HG02798 (cell line): ENCODE measurements around the gene RPA1.

Source experiments
- ATAC-seq: cut with Tn5 transposase; IDR thresholded peaks from one replicate; pipeline ENCODE4 v1.9.1; 2021; ENCODE audit warnings: mild to moderate bottlenecking; ENCODE audit not compliant: unreplicated experiment, poor library complexity

RPA1 gene

DNA sequence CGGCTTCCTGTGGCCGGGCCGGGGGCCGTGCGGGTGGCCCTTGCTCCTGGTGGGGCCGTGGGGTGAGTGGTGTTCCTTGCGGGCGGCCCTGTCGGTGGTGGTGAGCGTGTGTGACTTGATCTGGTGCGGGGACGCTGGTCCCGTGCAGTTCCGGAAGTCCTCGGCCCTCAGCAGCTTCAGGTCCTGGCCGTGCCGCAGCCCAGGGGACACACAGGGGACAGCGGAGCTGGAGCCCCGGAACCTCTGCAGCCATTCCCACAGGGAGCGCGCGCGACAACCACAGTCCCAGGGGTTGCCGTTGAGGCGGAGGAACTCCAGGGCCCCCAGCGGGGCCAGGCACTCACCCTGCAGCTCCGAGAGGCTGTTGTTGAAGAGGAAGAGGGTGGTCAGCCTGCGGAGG is 107.0 kb downstream of the RPA1 start:
- no peak for ATAC-seq

DNA sequence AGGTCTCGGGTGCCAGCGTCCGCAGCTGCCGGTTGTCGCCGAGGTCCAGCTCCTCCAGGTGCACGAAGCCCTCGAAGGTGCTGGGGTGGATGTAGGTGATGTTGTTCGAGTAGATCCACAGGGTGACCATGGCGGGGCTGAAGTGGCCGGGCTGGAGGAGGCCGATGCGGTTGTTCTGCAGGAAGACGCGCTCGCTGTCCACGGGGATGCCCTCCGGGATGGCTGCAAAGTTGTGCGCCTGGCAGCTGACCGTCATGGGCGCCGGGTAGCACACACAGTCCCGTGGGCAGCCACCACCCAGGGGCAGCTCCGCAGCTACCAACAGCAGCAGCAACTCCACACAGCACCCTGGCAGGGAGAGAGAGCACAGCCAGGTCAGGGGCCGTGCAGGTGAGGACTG is 107.7 kb downstream of the RPA1 start:
- ATAC-seq, result no peak

DNA sequence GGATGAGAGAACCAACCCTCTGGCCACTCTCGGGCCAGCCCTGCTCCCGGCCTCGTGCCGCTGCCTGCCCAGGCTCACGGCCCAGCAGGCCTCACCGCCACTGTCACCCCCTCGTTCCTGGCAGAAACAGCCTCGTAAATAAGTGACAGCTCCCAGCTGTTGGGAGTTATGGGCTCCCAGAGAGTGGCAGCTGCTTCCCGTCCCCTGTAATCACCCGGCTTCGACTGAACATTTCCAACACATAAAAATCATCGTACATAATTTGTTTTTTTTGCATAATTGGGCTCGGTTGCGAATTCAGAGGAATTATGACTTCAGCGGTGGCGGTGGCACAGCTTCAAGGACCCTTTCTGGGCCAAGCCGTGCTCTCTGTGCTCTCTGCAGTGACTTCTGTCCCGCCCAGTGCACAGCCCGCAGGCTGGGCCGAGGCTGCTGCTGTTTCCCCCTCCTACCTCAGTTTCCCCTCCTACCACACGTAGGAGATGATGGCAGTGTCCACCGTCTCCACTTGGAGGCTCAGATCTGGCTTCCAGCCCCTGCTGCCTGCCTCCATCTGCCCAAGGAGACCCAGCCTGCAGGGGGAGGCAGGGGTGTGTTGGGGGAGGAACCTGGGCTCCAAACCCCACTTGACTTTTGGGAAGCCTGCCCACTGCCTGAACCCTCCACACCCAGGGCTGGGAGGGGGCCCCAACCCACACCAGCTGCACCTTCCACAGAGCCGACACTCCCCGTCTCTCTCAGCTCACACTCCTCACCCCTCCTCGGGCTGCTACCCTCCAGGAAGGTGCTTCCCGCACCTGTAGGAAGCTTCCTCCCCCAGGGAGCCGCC is 110.4 kb downstream of the RPA1 start:
- ATAC-seq, result no peak

DNA sequence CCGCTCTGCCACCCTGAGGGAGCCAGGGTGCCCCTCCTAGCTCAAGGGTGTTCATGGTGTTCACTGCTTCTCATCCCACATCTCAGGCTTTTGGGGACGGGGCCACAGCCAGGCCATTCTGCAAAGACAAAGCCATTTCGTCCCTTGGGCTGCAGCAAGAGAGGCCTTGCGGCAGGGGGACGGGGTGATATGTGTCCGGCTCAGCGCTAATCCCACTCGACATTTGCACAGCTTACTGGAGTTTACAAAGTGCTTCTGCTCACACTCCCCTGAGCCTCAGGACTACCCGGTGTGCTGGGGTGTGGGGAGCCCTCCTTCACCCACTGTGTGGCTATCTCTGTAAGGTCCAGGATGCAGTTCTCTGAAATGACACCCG is 111.0 kb downstream of the RPA1 start:
- no peak for ATAC-seq

DNA sequence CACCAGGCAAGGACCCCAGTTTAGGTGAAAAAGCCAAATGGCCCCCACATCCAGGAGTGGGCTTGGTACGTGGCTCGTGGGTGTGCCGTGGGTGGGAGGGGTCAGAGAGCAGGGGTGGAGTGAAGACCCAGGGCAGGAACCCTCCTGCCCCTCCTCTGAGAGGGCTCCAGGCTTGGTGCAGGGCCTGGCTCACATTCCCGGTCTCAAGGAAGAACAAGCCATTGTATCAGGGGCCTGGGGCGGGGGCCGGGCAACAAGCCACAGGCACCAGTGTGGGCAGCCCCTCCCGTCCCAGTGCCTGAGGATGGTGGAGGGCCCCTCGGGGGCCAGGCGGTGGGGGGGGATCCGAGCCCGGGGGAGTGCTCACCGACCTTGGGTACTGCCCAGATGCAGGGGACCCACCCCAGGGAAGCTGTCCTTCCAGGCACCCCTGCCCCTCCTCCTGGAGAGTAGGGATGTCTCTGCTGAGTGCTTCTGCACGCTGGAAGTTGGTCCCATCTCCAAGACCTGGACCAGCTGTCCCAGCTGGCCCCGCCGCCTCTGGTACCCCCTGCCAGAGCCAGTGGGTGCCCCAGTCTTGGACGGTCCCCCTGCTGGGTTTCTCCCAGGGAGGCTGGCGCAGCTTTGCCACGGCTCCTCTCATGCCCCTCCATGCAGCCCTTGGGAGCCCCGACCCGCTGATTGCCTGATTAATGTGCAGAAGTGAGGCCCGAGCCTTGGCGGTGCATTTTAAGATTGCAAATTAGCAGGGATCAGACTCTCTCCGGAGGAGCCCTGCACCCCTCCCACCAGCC is 111.7 kb downstream of the RPA1 start:
- ATAC-seq, result no peak

DNA sequence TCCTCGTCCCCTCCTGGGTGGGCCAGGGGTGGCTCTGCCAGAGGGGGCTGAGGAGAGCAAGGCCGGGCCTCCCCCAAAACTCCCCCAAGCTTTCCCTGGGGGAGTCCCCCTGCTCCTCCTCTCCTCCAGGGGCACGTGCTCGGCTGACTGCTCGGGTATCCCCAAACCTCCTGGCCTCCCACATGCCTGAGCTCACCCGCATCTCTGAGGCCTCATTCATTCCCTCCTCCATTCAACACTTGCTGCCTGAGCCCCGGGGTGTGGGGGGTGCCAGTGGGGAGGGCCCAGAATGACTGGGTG is 112.2 kb downstream of the RPA1 start:
- ATAC-seq, result no peak

DNA sequence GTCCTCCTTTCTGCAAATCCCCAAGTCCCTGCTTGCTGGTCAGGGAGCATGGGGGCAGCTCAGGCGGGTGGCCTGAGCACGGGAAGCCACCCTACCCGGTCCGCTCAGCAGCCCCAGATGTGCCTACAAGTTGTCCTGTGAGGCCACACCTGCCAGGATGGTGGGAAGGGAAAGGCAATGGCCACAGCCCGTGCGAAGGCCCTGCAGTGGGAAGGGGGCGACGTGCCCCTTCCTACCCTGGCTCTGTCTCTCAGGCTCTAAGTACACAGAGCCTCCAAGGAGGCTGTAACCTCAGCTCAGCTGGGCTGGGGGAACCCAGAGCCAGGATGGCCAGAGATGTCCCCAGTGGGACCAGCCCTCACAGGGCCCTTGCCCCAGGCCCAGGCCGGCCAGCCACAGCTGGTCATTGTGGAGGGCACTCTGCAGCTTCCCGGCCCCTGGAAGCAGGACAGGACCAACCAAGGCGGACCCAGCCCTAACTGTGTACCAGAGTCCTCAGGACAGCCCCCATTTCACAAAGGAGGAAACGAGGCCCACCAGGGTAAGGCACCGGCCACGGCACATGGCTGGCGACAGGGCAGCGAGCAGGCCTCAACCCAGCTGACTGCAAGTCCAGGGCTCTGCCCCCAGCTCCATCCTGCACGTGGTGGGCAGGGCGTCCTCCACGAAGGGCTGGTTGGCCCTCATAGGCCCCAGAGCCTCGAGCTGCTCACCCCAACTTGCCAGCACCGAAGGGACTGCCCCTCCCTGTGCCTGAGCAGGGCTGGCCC is 113.0 kb downstream of the RPA1 start:
- ATAC-seq, result no peak

DNA sequence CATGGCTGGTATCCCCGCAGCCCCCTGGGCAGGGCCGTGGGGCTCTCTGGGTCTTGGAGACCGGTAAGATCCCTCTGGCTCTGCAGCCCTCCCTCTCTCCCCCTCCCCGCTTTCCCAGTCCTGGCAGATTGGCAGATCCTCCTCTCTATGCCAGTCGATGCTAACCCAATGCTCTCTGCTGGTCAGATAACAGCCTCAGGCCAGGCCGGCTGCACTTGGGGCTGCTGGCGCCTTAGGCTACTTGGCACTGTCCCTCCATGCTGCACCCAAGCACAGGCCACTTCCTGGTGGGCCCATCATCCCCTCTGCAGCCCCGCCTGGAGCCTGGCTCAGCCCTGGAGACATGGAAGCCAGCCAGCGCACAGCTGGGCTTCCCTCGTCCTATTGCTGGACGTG is 113.6 kb downstream of the RPA1 start:
- ATAC-seq, result no peak

DNA sequence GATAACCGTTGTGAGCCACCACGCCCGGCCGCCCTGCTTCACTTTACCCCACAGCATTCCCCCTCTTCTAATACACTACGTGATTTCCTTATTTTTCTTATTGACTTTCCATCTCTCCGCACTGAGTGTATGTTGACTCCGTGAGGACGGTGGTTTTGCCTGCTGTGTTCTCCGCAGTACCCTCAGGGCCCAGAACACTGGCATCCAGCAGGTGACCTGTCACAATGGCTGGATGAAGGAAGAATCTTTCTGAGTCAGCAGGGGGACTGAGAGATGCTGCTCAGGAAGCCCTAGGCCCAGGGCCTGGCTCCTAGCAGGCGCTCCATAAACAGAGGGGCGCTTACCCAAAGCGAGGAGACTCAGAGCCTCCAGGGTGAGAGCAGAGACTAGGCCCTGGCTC is 115.8 kb downstream of the RPA1 start:
- no peak for ATAC-seq

DNA sequence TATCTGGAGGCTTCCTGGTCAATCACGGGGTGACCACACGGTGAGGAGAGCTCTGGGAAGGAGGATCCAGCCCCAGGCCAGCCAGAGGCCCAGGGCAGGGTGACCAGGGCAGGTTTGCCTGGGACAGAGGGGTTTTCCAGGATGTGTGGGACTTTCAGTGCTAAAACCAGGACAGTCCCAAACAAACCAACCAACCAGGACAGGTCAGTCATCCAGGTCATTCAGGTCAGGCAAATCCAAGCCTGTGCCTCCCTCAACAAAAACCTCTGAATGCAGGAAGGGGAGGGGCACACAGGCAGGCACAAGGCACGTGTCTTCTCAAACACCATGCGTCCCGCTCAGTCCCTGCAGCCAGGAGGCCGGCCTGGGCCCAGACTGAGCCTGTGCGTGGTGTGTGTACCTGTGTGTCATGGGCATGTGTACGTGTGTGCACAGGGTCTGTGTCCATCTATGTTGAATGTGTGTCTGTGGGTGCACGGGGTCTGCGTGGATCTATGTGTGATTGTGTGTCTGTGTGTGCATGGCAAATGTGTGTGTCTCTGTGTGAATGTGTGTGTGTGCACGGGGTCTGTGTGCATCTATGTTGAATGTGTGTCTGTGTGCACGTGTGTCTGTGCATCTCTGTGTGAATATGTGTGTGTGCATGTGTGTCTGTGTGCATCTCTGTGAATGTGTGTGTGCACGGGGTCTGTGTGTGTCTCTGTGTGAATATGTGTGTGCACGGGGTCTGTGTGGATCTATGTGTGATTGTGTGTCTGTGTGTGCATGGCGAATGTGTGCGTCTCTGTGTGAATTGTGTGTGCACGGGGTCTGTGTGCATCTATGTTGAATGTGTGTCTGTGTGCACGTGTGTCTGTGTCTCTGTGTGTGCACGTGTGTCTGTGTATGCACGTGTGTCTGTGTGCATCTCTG is 116.5 kb downstream of the RPA1 start:
- ATAC-seq, result no peak

DNA sequence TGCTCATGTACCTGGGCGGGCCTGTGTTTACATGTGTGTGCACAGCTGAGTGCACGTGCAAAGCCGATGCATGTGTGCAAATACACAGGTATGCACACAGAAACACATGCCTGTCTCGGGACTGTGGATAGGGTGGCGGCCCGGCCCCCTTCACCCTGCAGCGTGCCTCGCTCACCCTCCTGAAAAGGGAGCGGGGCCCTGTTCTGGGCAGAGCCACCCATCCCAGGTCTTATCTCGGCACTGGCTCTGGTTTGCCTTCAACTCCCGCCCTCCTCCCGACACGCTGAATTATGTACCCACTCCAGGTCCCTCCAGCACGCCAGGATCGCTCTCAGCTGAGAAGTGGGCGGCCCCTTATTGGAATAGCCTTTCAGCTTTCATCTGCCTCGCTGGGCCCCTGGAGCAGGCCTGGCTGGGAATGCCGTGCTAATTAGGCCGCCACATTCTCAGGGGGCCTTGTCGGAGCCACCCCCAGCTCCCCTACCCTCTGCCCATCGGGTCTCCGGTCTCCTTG is 117.5 kb downstream of the RPA1 start:
- no peak for ATAC-seq

DNA sequence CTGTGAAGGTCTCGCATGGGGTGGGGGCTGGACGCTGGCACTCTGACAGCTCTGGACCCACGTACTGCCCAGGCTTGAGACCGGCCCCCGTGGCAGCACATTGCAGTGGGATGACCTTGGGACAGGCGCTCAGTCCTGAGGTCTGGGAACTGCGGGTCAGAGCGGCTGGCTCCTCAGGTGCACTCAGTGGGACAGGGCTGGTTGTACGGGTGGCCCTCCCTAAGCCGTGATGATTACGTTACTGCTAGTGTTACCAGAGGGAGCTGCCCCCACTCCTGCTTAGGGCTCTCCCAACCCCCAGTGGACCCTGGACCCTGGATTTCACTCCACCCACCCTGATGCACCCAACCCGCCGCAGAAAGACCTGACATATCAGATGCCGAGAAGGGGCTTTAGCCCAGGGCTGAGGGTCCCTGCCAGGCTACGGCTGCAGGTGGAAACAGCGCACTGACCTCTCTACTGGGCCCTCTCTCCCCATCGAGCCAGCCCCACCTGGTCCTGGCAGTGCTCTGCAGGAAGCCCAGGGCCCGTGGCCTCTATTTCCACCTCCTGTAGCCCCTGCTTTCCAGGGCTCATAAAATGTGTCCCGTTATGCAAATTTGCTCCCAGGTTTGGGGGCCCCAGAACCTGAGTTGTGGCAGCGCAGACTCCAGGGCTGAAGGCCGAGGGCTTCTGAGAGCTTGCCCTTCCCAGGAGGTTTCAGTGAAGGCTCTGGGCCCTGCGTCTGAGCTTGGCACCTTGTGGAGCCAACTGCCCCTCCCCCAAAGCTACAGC is 118.1 kb downstream of the RPA1 start:
- no peak for ATAC-seq

DNA sequence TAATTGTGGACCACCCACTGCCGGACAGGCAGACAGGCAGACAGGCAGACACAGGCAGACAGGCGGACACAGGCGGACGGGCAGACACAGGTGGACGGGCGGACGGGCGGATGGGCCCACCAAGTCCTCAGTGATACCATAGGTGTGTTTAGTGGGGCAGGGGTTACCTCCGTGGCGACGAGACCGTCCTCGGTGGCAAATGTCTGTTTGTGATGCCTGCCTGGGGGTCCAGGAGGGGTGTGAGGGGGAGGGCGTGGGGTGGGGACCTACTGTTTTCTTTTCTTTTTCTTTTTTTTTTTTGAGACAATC is 118.7 kb downstream of the RPA1 start:
- ATAC-seq, result no peak
